GM12892 (cell line): ENCODE results near the gene HSPH1.

ENCODE experiments used
- POLR2A ChIP-seq: IDR thresholded peaks from 2 replicates; pipeline ENCODE4 v1.6.1; 2011; ENCODE audit warnings: low read depth, low read length, control low read depth
- POLR2AphosphoS5 ChIP-seq: IDR thresholded peaks from 2 replicates; pipeline ENCODE4 v1.6.1; 2011; ENCODE audit warnings: low read depth, low read length, control low read depth
- TAF1 ChIP-seq: IDR thresholded peaks from 2 replicates; pipeline ENCODE4 v1.6.1; 2011; ENCODE audit warnings: low read depth, mild to moderate bottlenecking, control low read depth, low read length, borderline replicate concordance

GRCh38 chr13:31196992-31197391, 35.3 kb upstream of the HSPH1 start:
- TF ChIP-seq POLR2A (no peak), POLR2AphosphoS5 (no peak), TAF1 (no peak)
